Right forelimb (tissue), 1 donor: ENCODE results near the gene HTR1E.
"Not testable (repeated sequence)": the region's sequence is repeated elsewhere in the genome, so short reads cannot be mapped to it uniquely, and the experiment has no call there.

Source experiments
- DNase-seq: peaks from one replicate; pipeline ENCODE4 v3.0.0-alpha.2; 2018

HTR1E gene

GRCh38 chr6:86978251-86978650 lies 40.9 kb downstream of the HTR1E start:
- no peak for DNase-seq

- DNase-seq, result no peak
Observed at GRCh38 chr6:87001494-87001893, 64.2 kb downstream of the HTR1E start.

GRCh38 chr6:87002391-87002790 lies 65.1 kb downstream of the HTR1E start:
- not testable (repeated sequence) for DNase-seq

- DNase-seq, result not testable (repeated sequence)
Observed at GRCh38 chr6:87006541-87006940, 69.2 kb downstream of the HTR1E start.

GRCh38 chr6:87009581-87009980 lies 72.3 kb downstream of the HTR1E start:
- not testable (repeated sequence) for DNase-seq

- DNase-seq, result no peak
Observed at GRCh38 chr6:87012035-87012434, 74.7 kb downstream of the HTR1E start.

GRCh38 chr6:87012743-87013142 lies 75.4 kb downstream of the HTR1E start:
- DNase-seq, result no peak

GRCh38 chr6:87016772-87017171 lies 79.4 kb downstream of the HTR1E start:
- DNase-seq, result no peak

- no peak for DNase-seq
Observed at GRCh38 chr6:87027021-87027420, 89.7 kb downstream of the HTR1E start.

- no peak for DNase-seq
Observed at GRCh38 chr6:87029711-87030314, 92.5 kb downstream of the HTR1E start.

GRCh38 chr6:87040729-87041128 lies 103.4 kb downstream of the HTR1E start:
- DNase-seq, result no peak

- DNase-seq, result no peak
Observed at GRCh38 chr6:87045521-87046075, 108.3 kb downstream of the HTR1E start.

- no peak for DNase-seq
Observed at GRCh38 chr6:87049779-87050178, 112.5 kb downstream of the HTR1E start.

GRCh38 chr6:87053312-87053711 lies 116.0 kb downstream of the HTR1E start:
- DNase-seq, result no peak

GRCh38 chr6:87054143-87054833 lies 117.0 kb downstream of the HTR1E start:
- DNase-seq, result no peak

GRCh38 chr6:87059943-87060342 lies 122.6 kb downstream of the HTR1E start:
- DNase-seq, result no peak

GRCh38 chr6:87065117-87065516 lies 127.8 kb downstream of the HTR1E start:
- no peak for DNase-seq
